Breast epithelium (tissue), 3 donors: Measurements from ENCODE around the gene MMGT1.

Experiments used
- POLR2A ChIP-seq: fragments of 450-650 bp; IDR thresholded peaks from one replicate; pipeline ENCODE4 v1.6.1; 2016; ENCODE audit warnings: antibody characterized with exemption, mild to moderate bottlenecking, moderate library complexity
- POLR2AphosphoS5 ChIP-seq, 3 donors: sonication (generic); formaldehyde crosslinking; IDR thresholded peaks; one replicate each; pipeline ENCODE4 v1.6.1; 2017; ENCODE audit warnings: antibody characterized with exemption in 3 of 3
- TF ChIP-seq, protein P1 (sequence below), 3 donors: fragments of 450-650 bp; IDR thresholded peaks; one replicate each; pipeline ENCODE4 v1.5.1; 2016 to 2017; ENCODE audit warnings: antibody characterized with exemption in 3 of 3, mild to moderate bottlenecking in 3 of 3, moderate library complexity in 3 of 3

DNA sequence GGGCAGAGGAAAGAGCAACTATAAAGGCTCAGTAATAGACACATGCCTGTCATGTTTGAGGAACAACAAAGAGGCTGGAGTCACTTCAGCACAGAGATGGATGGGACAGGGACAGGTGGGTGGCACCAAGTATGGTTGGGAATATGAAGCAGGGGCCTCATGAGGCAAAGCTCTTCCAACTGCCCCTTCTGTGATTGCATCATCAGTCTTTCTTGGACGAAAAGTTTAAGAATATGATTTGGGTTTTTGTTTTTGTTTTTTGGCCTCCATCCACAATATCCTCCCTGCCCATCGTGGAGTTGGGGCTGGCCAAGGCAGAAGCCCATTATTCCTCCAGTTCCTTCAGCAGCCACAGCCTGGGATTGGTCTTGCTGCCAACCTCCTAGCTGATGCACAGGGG lies 45.9 kb downstream of the MMGT1 start:
- TF ChIP-seq, protein P1, sequence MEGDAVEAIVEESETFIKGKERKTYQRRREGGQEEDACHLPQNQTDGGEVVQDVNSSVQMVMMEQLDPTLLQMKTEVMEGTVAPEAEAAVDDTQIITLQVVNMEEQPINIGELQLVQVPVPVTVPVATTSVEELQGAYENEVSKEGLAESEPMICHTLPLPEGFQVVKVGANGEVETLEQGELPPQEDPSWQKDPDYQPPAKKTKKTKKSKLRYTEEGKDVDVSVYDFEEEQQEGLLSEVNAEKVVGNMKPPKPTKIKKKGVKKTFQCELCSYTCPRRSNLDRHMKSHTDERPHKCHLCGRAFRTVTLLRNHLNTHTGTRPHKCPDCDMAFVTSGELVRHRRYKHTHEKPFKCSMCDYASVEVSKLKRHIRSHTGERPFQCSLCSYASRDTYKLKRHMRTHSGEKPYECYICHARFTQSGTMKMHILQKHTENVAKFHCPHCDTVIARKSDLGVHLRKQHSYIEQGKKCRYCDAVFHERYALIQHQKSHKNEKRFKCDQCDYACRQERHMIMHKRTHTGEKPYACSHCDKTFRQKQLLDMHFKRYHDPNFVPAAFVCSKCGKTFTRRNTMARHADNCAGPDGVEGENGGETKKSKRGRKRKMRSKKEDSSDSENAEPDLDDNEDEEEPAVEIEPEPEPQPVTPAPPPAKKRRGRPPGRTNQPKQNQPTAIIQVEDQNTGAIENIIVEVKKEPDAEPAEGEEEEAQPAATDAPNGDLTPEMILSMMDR (IDR thresholded peaks at IDR 0.05), result no peak
- TF ChIP-seq POLR2A (no peak), POLR2AphosphoS5 (IDR thresholded peaks at IDR 0.05) (no peak)
